ENCODE data around the gene NEK4. TPM values are rescaled to one million over a fixed set of nuclear protein-coding genes. Genes with fewer than 3 reads are reported as not detected.

The NEK4 gene
- total and polyA plus RNA-seq, 10 of the 15 experiments (the other 5 are each of a cell fraction or from before 2014, with no cell fraction given): 7.0 to 29.1 (median 16.4) TPM

- ATAC-seq: no peak
- H3K27me3 ChIP-seq (replicated peaks in 1 of 2; ENCODE audit: control insufficient read depth in 2 of 2, insufficient read depth in 2 of 2, low read length in 1 of 2): no peaks in the 10 kb centered on the region
- H4K20me1 ChIP-seq (ENCODE audit: control insufficient read depth, insufficient read depth): no peaks in the 10 kb centered on the region
- RAD21 ChIA-PET (ENCODE audit: unreplicated experiment): no interaction called here
- H3K4me1 ChIP-seq (ENCODE audit: control insufficient read depth, insufficient read depth, low read length): peaks cover 42% of the 10 kb centered on the region
- DNase-seq (ENCODE audit: low read depth, low spot score): no peak
- no peaks in the 10 kb centered on the region for H3K9me3 ChIP-seq (replicated peaks; ENCODE audit: control insufficient read depth, insufficient read depth, low read length)
- peaks cover 21 to 67% of the 10 kb centered on the region in 2 experiments for H3K36me3 ChIP-seq (ENCODE audit: control insufficient read depth in 2 of 2, insufficient read depth in 2 of 2, low read length in 1 of 2)
- intact Hi-C loops (cut with micrococcal nuclease; ENCODE audit: unreplicated experiment) (no loop called here), in situ Hi-C loops (cut with MboI) (no loop called here)
- TF ChIP-seq TBL1XR1 (IDR thresholded peaks at IDR 0.05; ENCODE audit: low read depth, low read length) (no peak), SPI1 (IDR thresholded peaks at IDR 0.05; ENCODE audit: borderline replicate concordance, insufficient read depth, low read depth, low read length) (no peak), IRF3 (IDR thresholded peaks at IDR 0.05) (no peak), KAT2A (conservative IDR thresholded peaks at IDR 0.05; ENCODE audit: control insufficient read depth, low read depth, low read length) (no peak), SREBF1 (IDR thresholded peaks at IDR 0.05; ENCODE audit: low read length) (no peak), POLR2A (IDR thresholded peaks at IDR 0.05; ENCODE audit: low read depth, low read length) (no peak), TAF1 (IDR thresholded peaks at IDR 0.05; ENCODE audit: borderline replicate concordance, low read depth, low read length) (no peak), ATF7 (IDR thresholded peaks at IDR 0.05; ENCODE audit: low read depth) (no peak), FOXM1 (IDR thresholded peaks at IDR 0.05; ENCODE audit: low read depth, low read length) (no peak), E2F4 (IDR thresholded peaks at IDR 0.05; ENCODE audit: low read depth, low read length) (no peak), REST (IDR thresholded peaks at IDR 0.05; ENCODE audit: low read depth, low read length) (no peak), RELA (IDR thresholded peaks at IDR 0.05; ENCODE audit: borderline replicate concordance, partially characterized antibody) (no peak), PML (IDR thresholded peaks at IDR 0.05; ENCODE audit: low read length) (no peak), NKRF (conservative IDR thresholded peaks at IDR 0.05) (no peak), CBX5 (IDR thresholded peaks at IDR 0.05; ENCODE audit: low read depth) (no peak), BACH1 (IDR thresholded peaks at IDR 0.05; ENCODE audit: borderline replicate concordance) (no peak)
- H3K4me3 ChIP-seq: no peak overlapping the region
- H3K4me2 ChIP-seq (ENCODE audit: control insufficient read depth, insufficient read depth): no peak overlapping the region
- CTCF ChIA-PET: interaction anchor here (0.8 to 1.6 kb wide), 2 partner anchors 42 to 106 kb away, joined by 3 to 5 read pairs; no protein-coding TSS in a partner anchor
- H3K79me2 ChIP-seq (ENCODE audit: control insufficient read depth, insufficient read depth, low read length): peaks cover 29% of the 10 kb centered on the region
- H3K27ac ChIP-seq (ENCODE audit: control insufficient read depth, insufficient read depth): no peak overlapping the region
- POLR2A ChIA-PET: interaction anchor here (0.6 to 1.4 kb wide), 4 partner anchors 13 to 79 kb away, joined by 3 to 4 read pairs (median 4); partner anchors contain the start of genes GLT8D1 and SPCS1
- no TSS peak for BruUV-seq (replicated peaks)
- H2AFZ ChIP-seq (ENCODE audit: control insufficient read depth, low read depth, low read length): no peak overlapping the region
- FAIRE-seq: no peak
- H3K9ac ChIP-seq (ENCODE audit: control insufficient read depth, insufficient read depth, low read length): no peak overlapping the region
- SMC1A ChIA-PET (ENCODE audit: uncharacterized antibody, unreplicated experiment): interaction anchor here (0.6 to 1.7 kb wide), 5 partner anchors 13 to 291 kb away, joined by 3 to 5 read pairs (median 5); partner anchors contain the start of genes GLT8D1 and SPCS1
These were observed 77.7 kb downstream of the NEK4 start for GRCh38 chr3:52693071-52693470.

All from GM12878 (cell line).